OCI-LY7 (cell line): Measurements from ENCODE around the gene MRPS24. TPM values are rescaled to one million over a fixed set of nuclear protein-coding genes. Genes with fewer than 3 reads are reported as not detected.

Experiments
- BruUV-seq: library from RNA; stranded (reverse); fragments of 400-500 nt; replicated peaks from 2 replicates; lab custom pipeline; 2021; lab: Mats Ljungman, UMichigan
- CTCF ChIA-PET: fragments of 300-600 bp; sonication (Branson Sonifier 250); formaldehyde crosslinking; loops from one replicate; lab custom pipeline; 2022; ENCODE audit warnings: antibody characterized with exemption; ENCODE audit not compliant: unreplicated experiment; lab: Charles Lee
- POLR2A ChIA-PET: fragments of 300-600 bp; sonication (Branson Sonifier 250); formaldehyde crosslinking; loops from one replicate; lab custom pipeline; 2022; ENCODE audit warnings: antibody characterized with exemption; lab: Charles Lee
- DNase-seq: peaks from one replicate; pipeline ENCODE4 v3.0.0-alpha.2; 2015; ENCODE audit warnings: low spot score
- H2AFZ ChIP-seq: fragments of 200-600 bp; sonication (generic), shearing (Covaris generic); 2 replicates; pipeline ENCODE4 v1.6.1; 2014; ENCODE audit warnings: mild to moderate bottlenecking, antibody characterized with exemption, low read length, moderate library complexity
- H3K27ac ChIP-seq: fragments of 200-600 bp; sonication (generic); 2 replicates; pipeline ENCODE4 v1.5.1; 2014; ENCODE audit warnings: mixed run types, low read depth, mild to moderate bottlenecking, moderate library complexity, low read length, inconsistent platforms; ENCODE audit not compliant: poor library complexity, severe bottlenecking
- H3K36me3 ChIP-seq: fragments of 200-600 bp; sonication (generic); 2 replicates; pipeline ENCODE4 v1.6.1; 2014; ENCODE audit warnings: mild to moderate bottlenecking, antibody characterized with exemption, low read length, moderate library complexity, mixed read lengths; ENCODE audit not compliant: insufficient read depth
- H3K4me1 ChIP-seq: fragments of 200-600 bp; sonication (generic); 2 replicates; pipeline ENCODE4 v1.5.1; 2014; ENCODE audit warnings: mild to moderate bottlenecking, low read length; ENCODE audit not compliant: insufficient read depth, poor library complexity, severe bottlenecking
- H3K4me2 ChIP-seq: fragments of 200-600 bp; sonication (generic); 2 replicates; pipeline ENCODE4 v1.6.1; 2014; ENCODE audit warnings: mild to moderate bottlenecking, low read length
- H3K4me3 ChIP-seq: fragments of 200-600 bp; sonication (generic); 2 replicates; pipeline ENCODE4 v1.5.1; 2014; ENCODE audit warnings: mild to moderate bottlenecking, low read depth, low read length; ENCODE audit not compliant: poor library complexity, severe bottlenecking
- H3K79me2 ChIP-seq: fragments of 200-600 bp; sonication (generic); 2 replicates; pipeline ENCODE4 v1.6.1; 2016; ENCODE audit warnings: low read depth, mild to moderate bottlenecking, low read length, moderate library complexity, mixed read lengths; ENCODE audit not compliant: insufficient read depth
- H3K9me2 ChIP-seq: fragments of 200-600 bp; sonication (generic); 2 replicates; pipeline ENCODE4 v1.6.1; 2016; ENCODE audit warnings: mild to moderate bottlenecking, low read length, mixed read lengths; ENCODE audit not compliant: insufficient read depth
- H3K9me3 ChIP-seq: fragments of 200-600 bp; sonication (generic); 2 replicates; pipeline ENCODE4 v1.6.1; 2014; ENCODE audit warnings: mild to moderate bottlenecking, mixed run types, low read length, mixed read lengths
- H4K20me1 ChIP-seq: fragments of 200-600 bp; sonication (generic); 2 replicates; pipeline ENCODE4 v1.6.1; 2014; ENCODE audit warnings: mild to moderate bottlenecking, antibody characterized with exemption, low read length, moderate library complexity, mixed read lengths; ENCODE audit not compliant: insufficient read depth
- CTCF ChIP-seq: fragments of 200-600 bp; sonication (generic); conservative IDR thresholded peaks from 2 replicates; pipeline ENCODE4 v1.5.1; 2014; ENCODE audit warnings: mild to moderate bottlenecking, antibody characterized with exemption, low read length, moderate library complexity, mixed read lengths
- EZH2phosphoT487 ChIP-seq: fragments of 200-600 bp; sonication (generic); IDR thresholded peaks from 2 replicates; pipeline ENCODE4 v1.6.1; 2018; ENCODE audit warnings: low read depth, borderline replicate concordance, mild to moderate bottlenecking, mixed run types, antibody characterized with exemption, low read length, moderate library complexity, mixed read lengths
- intact Hi-C: fragments of 100-400 bp; cut with micrococcal nuclease; formaldehyde crosslinking; loops from one replicate; pipeline ENCODE4 v1.10.0; 2022; ENCODE audit not compliant: unreplicated experiment
- total RNA-seq, 2 experiments: library from RNA; depleted of rRNA in 1 of 2; stranded (reverse); fragments of >200 nt in 1 of 2; shearing (Covaris generic) in 1 of 2; gene quantifications; 2 replicates each; pipeline ENCODE4 v1.2.3, GENCODE V29; 2014 to 2022

MRPS24 gene
- total RNA-seq, 2 experiments from 2014 or later = 65.1 to 83.4 TPM

DNA sequence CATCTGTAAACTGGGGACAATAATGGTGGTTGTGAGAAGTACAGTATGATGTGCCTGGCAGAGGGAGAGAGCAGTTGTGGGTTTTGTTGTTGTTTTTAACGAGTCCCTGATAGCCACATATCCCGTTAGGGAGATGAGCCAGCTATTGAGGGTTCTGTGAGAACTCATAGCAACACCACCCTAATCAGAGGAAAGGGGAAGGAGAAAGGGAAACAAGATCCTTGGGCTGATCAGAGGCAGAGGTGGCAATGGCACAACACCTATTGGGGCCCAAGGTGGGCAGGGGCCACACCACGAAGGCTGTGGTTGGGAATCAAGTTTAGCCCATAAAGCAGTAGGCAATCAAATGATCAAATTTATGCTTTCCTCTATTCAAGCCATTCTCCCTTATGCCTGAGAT is 1.7 kb upstream of the MRPS24 start:
- no peak for DNase-seq
- Histone ChIP-seq H3K4me3 (no peak overlapping the region), H3K4me2 (no peak overlapping the region), H3K79me2 (no peaks in the 10 kb centered on the region; the same call in 1 of the 2 replicates), H3K4me1 (peaks cover 20% of the 10 kb centered on the region), H4K20me1 (no peaks in the 10 kb centered on the region), H3K9me3 (no peaks in the 10 kb centered on the region), H2AFZ (no peak overlapping the region), H3K9me2 (no peaks in the 10 kb centered on the region), H3K36me3 (peaks cover 12% of the 10 kb centered on the region), H3K27ac (no peak overlapping the region)
- no TSS peak for BruUV-seq
- POLR2A ChIA-PET = no interaction called here
- intact Hi-C loops = no loop called here
- no peak for TF ChIP-seq EZH2phosphoT487
- CTCF ChIA-PET = no interaction called here

DNA sequence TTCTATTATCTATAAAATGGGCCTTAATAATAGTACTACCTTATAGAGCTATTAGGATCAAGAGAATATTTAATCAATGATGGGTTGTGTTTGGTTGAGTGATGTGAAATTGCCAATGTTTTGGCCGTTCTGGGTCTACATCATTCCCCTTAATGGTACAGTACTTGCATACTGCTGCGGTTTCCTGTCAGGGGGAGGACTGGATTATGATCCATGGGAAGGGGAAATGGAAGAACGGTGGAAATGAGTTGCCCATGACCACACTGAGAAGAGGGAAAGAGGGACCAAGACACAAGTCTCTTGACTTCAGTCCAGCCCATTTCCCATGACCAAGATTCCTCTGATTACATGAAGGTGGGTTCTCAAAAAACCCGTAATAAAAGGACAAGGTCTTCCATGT is 999 bp upstream of the MRPS24 start:
- intact Hi-C loops = no loop called here
- Histone ChIP-seq H3K79me2 (no peaks in the 10 kb centered on the region; the same call in 1 of the 2 replicates), H4K20me1 (no peaks in the 10 kb centered on the region), H3K27ac (no peak overlapping the region), H3K9me3 (no peaks in the 10 kb centered on the region), H3K4me1 (peaks cover 14% of the 10 kb centered on the region), H3K36me3 (peaks cover 20% of the 10 kb centered on the region), H3K4me2 (peak overlapping the region; percentile 86; the same call in 1 of the 2 replicates), H3K9me2 (no peaks in the 10 kb centered on the region), H2AFZ (no peak overlapping the region), H3K4me3 (no peak overlapping the region)
- DNase-seq = no peak
- ChIA-PET POLR2A (no interaction called here), CTCF (no interaction called here)
- TF ChIP-seq CTCF (no peak), EZH2phosphoT487 (no peak)
- BruUV-seq = no TSS peak

GRCh38 chr7:43869867-43870240 is 537 bp upstream of the MRPS24 start:
- H4K20me1 ChIP-seq = no peaks in the 10 kb centered on the region
- peak overlapping the region; percentile 86 for H3K4me2 ChIP-seq
- no peaks in the 10 kb centered on the region; the same call in 1 of the 2 replicates for H3K79me2 ChIP-seq
- H2AFZ ChIP-seq = peak overlapping the region; percentile 82
- H3K27ac ChIP-seq = peak overlapping the region; percentile 3
- H3K4me3 ChIP-seq = peak overlapping the region; percentile 75
- H3K9me3 ChIP-seq = no peaks in the 10 kb centered on the region
- no peak for TF ChIP-seq CTCF
- no peak for TF ChIP-seq EZH2phosphoT487
- intact Hi-C loops = no loop called here
- H3K36me3 ChIP-seq = peaks cover 24% of the 10 kb centered on the region
- BruUV-seq = no TSS peak
- H3K9me2 ChIP-seq = no peaks in the 10 kb centered on the region
- ChIA-PET CTCF (no interaction called here), POLR2A (interaction anchor here (0.9 kb wide), 1 partner anchor 11 kb away, joined by 5 read pairs; no protein-coding TSS in a partner anchor)
- DNase-seq = no peak
- peaks cover 14% of the 10 kb centered on the region for H3K4me1 ChIP-seq
